Cerebellar nuclear complex (tissue), 1 donor: ENCODE results near the gene TMEM63A.
"Not testable (repeated sequence)": the region's sequence is repeated elsewhere in the genome, so short reads cannot be mapped to it uniquely, and the experiment has no call there.

ENCODE experiments used
- DNase-seq, 2 experiments: peaks; one replicate each; lab custom pipeline; 2025; lab: John Stamatoyannopoulos, UW

TMEM63A gene

DNA sequence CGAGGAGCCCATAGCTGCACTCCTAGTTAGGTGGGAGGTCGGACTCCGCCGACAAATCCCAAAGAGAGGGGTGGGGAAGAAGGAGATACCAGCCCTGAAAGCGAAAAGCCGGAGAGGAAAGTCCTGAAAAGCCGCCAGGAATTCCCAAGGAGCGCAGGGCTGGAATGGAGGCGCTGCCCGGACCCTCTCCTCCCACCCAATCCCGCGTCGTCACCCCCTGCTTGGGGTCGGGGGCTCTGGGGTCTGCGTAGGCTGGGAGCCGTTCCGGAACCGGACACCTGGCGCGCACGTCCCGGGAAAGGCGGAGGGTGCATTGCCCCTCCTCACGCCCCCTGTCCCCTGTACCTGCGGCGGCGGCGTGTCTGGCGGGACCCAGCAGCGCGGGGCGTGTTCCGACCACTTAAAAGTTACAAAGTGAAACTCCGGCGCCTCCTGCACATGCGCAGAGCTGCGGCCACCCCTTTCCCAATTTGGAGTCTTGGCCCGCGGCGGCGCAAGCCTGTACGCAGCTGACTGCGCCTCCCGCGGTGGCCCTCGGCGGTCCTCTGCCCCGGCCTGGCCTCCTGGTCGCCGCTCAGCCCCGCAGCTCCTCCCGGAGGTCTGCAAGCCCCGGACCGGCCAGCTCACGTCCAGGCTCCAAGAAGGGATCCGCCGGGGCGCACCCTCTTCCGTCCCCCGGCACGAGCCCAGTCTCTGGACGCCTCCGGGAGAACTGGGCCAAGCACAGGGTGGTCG is at the start of gene TMEM63A:
Gene TMEM63A, minus strand, starts transcription at position 422 of the 735 bp plus-strand sequence. CDS start 4,800 bp downstream, outside the sequence.
- DNase-seq = no peak

DNA sequence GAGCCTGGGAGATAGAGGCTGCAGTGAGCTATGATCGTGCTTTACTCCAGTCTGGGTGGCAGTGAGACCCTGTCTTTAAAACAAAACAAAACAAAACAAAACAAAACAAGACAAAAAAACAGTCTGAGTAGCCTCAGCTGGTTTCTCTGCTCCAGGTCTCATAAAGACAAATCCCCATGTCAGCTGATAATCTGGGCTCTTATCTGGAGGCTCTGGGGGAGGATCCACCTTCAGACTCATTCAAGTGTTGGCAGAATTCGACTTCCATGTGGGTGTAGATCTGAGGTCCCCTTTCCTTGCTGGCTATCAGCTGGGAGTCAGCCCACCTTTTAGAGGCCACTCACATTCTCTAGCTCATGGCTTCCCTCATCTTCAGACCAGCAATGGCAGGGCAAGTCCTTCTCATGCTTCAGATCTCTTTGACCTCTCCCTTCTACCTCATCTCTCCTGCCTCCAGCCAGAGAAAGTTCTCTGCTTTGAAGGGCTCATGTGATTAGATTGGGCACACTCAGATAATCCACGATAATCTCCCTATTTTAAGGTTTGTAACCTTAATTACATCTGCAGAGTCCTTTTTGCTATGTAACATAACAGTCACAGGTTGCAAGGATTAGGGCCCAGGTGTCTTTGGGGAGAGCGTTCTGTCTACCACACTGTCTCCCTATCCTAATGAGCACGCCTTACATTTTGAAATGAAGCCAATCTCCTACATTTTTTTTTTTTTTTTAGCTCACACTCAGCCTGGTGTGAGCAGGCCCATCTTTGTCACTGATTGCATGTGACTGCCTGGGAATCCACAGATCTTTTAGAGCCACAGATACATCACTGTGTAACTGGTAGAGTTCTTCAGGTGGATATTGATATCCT is 49.3 kb upstream of the TMEM63A start:
- no peak for DNase-seq

DNA sequence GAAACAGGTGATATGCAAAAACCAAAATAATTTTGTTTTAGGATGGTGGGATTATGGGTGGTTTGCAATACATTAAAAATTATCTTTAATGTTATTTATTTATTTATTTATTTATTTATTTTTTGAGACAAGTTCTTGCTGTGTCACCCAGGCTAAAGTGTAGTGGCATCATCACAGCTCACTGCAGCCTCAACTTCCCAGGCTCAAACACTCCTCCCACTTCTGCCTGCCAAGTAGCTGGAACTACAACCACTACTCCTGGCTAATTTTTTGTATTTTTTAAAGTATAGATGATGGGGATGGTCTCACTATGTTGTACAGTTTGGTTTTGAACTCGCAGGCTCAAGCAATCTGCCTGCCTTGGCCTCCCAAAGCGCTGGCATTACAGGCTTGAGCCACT is 48.4 kb upstream of the TMEM63A start:
- DNase-seq = no peak

GRCh38 chr1:225929462-225929861 is 47.3 kb upstream of the TMEM63A start:
- not testable (repeated sequence) for DNase-seq

GRCh38 chr1:225928186-225929175 is 46.3 kb upstream of the TMEM63A start:
- DNase-seq = no peak

DNA sequence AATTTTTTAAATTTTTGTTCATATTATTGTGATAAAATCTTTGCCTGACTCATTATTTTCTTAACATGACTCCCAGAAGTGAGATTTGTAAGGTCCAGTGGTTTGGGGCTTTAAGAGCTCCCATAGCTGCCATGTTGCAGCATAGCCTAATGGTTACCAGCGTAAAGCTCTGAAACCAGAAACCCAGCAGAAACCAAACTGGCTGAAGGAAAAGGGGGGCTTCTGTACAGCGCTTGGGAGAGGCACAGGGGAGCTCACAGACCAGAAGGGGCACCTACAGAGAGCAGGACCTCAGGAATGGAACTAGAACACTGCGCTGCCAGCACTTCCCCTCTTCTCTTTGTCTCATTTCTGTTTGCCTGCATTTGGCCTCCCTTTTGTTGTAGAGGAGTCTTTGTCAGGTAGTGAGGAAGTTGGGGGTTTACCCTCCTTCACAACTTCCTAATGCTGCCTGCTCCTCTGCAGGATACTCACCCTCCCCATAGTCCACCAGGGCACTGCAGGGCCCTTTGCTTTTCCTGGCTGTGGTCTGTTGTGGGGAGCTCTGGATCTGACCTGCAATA is 44.5 kb upstream of the TMEM63A start:
- DNase-seq = no peak

GRCh38 chr1:225923692-225924555 is 41.7 kb upstream of the TMEM63A start, which contains the start of gene PYCR2:
PYCR2 (minus strand) TSS chr1:225924250; CDS start chr1:225924110, 140 bp downstream.
- peak; percentile 16 to 73 for DNase-seq

GRCh38 chr1:225923381-225923691 is 41.2 kb upstream of the TMEM63A start:
- DNase-seq = no peak

DNA sequence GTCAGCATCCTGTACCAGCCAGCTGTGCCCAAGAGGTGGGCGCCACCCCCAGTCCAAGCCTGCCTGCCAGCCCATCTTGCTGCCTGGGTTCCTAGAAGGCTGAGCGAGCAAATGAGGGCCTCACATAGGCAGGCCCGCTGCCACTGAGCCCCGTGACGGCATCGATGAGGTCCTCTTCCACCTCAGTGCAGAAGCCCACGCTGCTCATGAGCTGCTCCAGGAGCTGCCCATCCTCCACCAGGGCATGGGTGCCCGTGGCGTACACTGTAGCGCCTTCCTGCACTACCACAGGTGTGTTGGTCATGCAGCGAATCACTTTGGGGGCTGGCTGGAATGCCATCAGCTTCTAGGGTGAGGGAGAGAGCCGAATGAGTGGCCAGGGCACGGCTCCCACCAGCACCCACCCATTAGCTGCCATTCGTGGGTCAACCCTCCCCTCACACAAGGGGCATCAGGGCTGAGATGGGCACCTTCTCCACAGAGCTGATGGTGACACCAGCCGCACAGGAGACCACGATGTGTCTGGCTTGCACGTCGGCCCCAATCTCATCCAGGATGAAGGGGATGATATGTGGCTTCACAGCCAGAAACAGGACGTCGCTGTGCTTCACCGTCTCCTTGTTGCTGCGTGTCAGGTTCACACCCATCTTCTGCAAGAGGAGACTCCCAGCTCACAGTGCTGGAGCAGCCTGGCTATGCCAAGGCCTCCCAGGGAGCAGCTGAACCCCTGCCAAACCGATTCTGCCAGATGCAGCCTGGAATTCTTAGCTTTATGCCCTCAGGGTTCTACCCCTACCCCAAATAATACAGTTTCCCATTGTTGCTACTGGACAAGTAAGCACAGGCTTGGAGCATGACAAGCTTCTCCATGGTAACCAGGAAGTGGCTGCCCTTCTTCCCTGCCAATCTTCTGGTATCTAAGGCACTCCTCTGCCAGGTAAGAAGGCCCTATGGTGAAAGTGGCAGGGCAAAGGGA is 39.8 kb upstream of the TMEM63A start:
- no peak for DNase-seq

DNA sequence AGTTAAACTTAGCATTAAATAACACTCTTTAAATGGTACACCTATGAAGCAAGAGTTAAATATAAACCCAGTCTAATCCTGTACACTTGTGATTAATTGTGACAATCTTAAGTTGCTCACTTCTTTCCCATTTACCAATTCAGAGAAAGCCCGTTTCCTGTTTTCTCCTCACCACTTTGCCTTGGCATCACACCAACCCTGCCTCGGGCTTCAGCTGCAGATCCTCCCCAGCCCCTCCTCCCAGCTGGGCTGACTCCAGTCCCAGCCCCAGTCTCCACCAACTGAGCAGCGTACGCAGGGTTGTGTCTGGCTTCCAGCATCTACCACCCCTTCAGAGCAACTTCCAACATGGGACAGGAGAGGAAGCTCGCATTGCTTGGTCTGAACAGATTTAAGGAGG is 37.7 kb upstream of the TMEM63A start:
- no peak for DNase-seq

GRCh38 chr1:225918280-225918679 is 36.1 kb upstream of the TMEM63A start:
- DNase-seq = no peak

GRCh38 chr1:225917536-225917935 is 35.4 kb upstream of the TMEM63A start:
- no peak for DNase-seq

- DNase-seq = no peak
These were observed 34.9 kb upstream of the TMEM63A start for GRCh38 chr1:225917101-225917500.

- no peak for DNase-seq
These were observed 33.4 kb upstream of the TMEM63A start for GRCh38 chr1:225915538-225915991.

DNA sequence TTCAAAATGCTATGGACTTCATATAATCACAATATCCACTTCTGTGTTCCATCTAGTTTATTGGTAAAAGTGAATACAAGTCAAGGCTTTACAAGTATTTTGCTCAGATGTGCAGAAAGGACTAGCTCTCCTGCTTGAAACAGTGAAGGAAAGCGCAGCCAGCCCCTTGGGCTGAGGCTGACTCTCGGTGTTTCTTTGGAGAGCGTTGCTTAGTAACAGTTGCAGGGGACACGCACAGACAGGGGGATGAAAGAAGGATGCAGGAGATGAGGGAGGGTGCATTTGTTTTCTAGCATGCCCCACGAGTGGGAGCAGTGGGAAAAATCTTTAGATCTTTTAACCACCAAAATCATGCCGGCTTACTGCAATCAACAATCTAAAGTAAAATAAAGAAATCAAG is 32.8 kb upstream of the TMEM63A start:
- DNase-seq = no peak

DNA sequence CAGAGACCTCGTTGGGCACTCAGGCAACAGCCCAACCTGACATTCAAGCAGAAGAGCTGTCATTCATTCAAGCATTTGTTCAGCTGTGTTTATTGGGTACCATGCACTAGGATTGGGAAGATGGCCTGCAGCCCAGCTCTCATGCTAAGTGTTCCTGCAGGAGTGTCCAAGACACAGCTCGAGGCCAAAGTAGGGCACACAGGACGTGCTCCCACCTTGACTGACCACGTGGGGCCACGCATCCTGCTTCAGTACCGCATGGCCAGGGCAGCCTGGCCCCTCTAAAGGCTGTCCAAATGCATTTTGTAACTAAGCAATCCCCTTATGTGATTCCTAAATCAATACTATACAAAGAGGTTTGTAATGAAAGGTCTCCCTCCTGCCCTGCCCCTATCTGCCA is 32.2 kb upstream of the TMEM63A start:
- no peak for DNase-seq

- DNase-seq = no peak
These were observed 29.3 kb upstream of the TMEM63A start for GRCh38 chr1:225911191-225912130.

DNA sequence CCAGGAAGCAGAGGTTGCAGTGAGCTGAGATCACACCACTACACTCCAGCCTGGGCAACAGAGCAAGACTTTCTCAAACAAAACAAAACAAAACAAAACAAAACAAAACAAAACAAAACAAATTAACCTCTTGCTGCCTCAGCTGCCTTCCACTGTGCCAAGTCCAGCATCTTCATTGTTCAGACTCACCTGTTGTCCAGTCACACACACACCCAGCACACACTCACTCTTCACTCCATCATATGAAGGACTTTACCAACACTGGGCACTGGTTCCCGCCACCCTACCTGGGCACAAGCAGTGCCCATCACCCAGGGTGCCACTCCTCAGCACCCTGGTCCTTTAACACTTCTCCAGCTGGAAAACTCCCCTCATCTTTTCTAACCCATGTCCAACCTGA is 27.3 kb upstream of the TMEM63A start:
- DNase-seq = no peak
